Mesothelial cell of epicardium (in vitro differentiated cells): ENCODE data around the gene ARHGEF11. TPM values are rescaled to one million over a fixed set of nuclear protein-coding genes. Genes with fewer than 3 reads are reported as not detected.
A peak's percentile ranks its signal among the peaks of the same experiment; 100 is the strongest.

ENCODE experiments used
- DNase-seq, 2 experiments: peaks; one replicate each; pipeline ENCODE4 v3.0.0; 2021; ENCODE audit warnings: low spot score in 2 of 2; ENCODE audit not compliant: unreplicated experiment in 2 of 2
- H3K27ac Mint-ChIP-seq: 2 replicates; pipeline ENCODE4 v1.8.0; 2021; ENCODE audit warnings: mixed read lengths
- H3K27me3 Mint-ChIP-seq: 2 replicates; pipeline ENCODE4 v1.8.0; 2021; ENCODE audit warnings: low read depth, mixed read lengths
- H3K36me3 Mint-ChIP-seq: 2 replicates; pipeline ENCODE4 v1.8.0; 2021; ENCODE audit warnings: mixed read lengths
- H3K4me1 Mint-ChIP-seq: 2 replicates; pipeline ENCODE4 v1.8.0; 2021; ENCODE audit warnings: mixed read lengths
- H3K4me3 Mint-ChIP-seq: 2 replicates; pipeline ENCODE4 v1.8.0; 2021; ENCODE audit warnings: mild to moderate bottlenecking, moderate library complexity, mixed read lengths
- H3K9me3 Mint-ChIP-seq: 2 replicates; pipeline ENCODE4 v1.8.0; 2021; ENCODE audit warnings: mixed read lengths
- CTCF ChIP-seq: fragments of 200-600 bp; sonication (generic); IDR thresholded peaks from one replicate; pipeline ENCODE4 v1.5.0; 2021; ENCODE audit warnings: antibody characterized with exemption; ENCODE audit not compliant: unreplicated experiment
- total RNA-seq: library from RNA; stranded (reverse); gene quantifications from 3 replicates; pipeline ENCODE4 v1.2.1, GENCODE V29; 2021

ARHGEF11 gene
- total RNA-seq, 1 donor from 2014 or later = 52.5 TPM

- H3K27ac Mint-ChIP-seq = no peak overlapping the region
- H3K27me3 Mint-ChIP-seq = peaks cover 98% of the 10 kb centered on the region
- no peak for TF ChIP-seq CTCF
- no peaks in the 10 kb centered on the region for H3K36me3 Mint-ChIP-seq
- H3K9me3 Mint-ChIP-seq = no peaks in the 10 kb centered on the region
- H3K4me1 Mint-ChIP-seq = peaks cover 21% of the 10 kb centered on the region
- no peak overlapping the region for H3K4me3 Mint-ChIP-seq
- DNase-seq = no peak
These were observed 120.2 kb downstream of the ARHGEF11 start for GRCh38 chr1:156925154-156926010.

GRCh38 chr1:156924478-156925153, 120.9 kb downstream of the ARHGEF11 start:
- DNase-seq = no peak
- TF ChIP-seq CTCF = no peak
- Mint-ChIP-seq H3K9me3 (no peaks in the 10 kb centered on the region), H3K4me1 (peaks cover 21% of the 10 kb centered on the region), H3K4me3 (peak overlapping the region; percentile 46), H3K27ac (no peak overlapping the region), H3K36me3 (no peaks in the 10 kb centered on the region), H3K27me3 (peaks cover 98% of the 10 kb centered on the region)

GRCh38 chr1:156923670-156924477, 121.7 kb downstream of the ARHGEF11 start:
- TF ChIP-seq CTCF = no peak
- Mint-ChIP-seq H3K4me1 (peaks cover 21% of the 10 kb centered on the region), H3K4me3 (peak overlapping the region; percentile 53), H3K36me3 (no peaks in the 10 kb centered on the region), H3K9me3 (peaks cover under 1% of the 10 kb centered on the region), H3K27me3 (peaks cover 93% of the 10 kb centered on the region), H3K27ac (no peak overlapping the region)
- DNase-seq = no peak

- no peak for TF ChIP-seq CTCF
- Mint-ChIP-seq H3K9me3 (peaks cover 6% of the 10 kb centered on the region), H3K4me3 (peak overlapping the region; percentile 53), H3K27ac (no peak overlapping the region), H3K4me1 (peaks cover 21% of the 10 kb centered on the region), H3K27me3 (peaks cover 90% of the 10 kb centered on the region), H3K36me3 (no peaks in the 10 kb centered on the region)
- no peak for DNase-seq
These were observed 122.4 kb downstream of the ARHGEF11 start for GRCh38 chr1:156922986-156923669.

- H3K4me3 Mint-ChIP-seq = peak overlapping the region; percentile 57
- H3K9me3 Mint-ChIP-seq = peaks cover 6% of the 10 kb centered on the region
- no peak for TF ChIP-seq CTCF
- DNase-seq = no peak
- no peaks in the 10 kb centered on the region for H3K36me3 Mint-ChIP-seq
- H3K27me3 Mint-ChIP-seq = peaks cover 70% of the 10 kb centered on the region
- peaks cover 11% of the 10 kb centered on the region for H3K4me1 Mint-ChIP-seq
- no peak overlapping the region for H3K27ac Mint-ChIP-seq
These were observed 124.5 kb downstream of the ARHGEF11 start for GRCh38 chr1:156921053-156921529.
